ENCODE data around the gene EXT2. TPM values are rescaled to one million over a fixed set of nuclear protein-coding genes. Genes with fewer than 3 reads are reported as not detected.

EXT2 gene
- polyA plus RNA-seq, 1 of the 3 experiments (the other 2 are of a cell fraction) = 92.9 TPM

DNA sequence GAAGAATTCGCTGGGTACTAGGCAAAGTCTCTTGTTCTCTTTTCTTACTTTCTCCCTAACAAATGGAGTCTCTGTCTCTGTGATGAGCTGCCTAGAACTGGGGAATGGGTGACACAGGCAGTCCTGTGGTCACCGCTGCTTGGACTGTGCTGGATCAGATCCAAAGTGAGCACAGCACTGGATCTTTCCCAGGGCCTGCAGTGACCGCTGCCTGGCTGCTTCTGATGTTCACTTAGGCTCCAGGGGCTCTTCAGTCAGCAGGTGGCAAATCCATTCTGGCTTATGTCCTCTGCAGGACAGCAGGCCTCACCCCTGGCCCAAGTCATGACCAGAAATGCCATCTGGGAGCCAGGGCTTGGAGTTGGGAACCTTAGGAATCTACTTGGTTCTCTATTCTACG is 61.5 kb downstream of the EXT2 start:
- Histone ChIP-seq H3K9ac (no peak overlapping the region), H3K4me3 (ENCODE audit: low read depth in 2 of 2, low read length in 1 of 2) (no peak overlapping the region), H3F3A (replicated peaks; ENCODE audit: insufficient read depth) (no peaks in the 10 kb centered on the region), H3K36me3 (replicated peaks in 1 of 2; ENCODE audit: control insufficient read depth in 1 of 2, insufficient read depth in 2 of 2, low read length in 1 of 2) (peaks cover 4 to 11% of the 10 kb centered on the region in 2 experiments), H4K20me1 (ENCODE audit: insufficient read depth) (no peaks in the 10 kb centered on the region), H3K4me1 (ENCODE audit: control insufficient read depth in 1 of 2, insufficient read depth in 2 of 2, low read depth in 1 of 2, low read length in 1 of 2) (no peaks in the 10 kb centered on the region; a peak in 1 of 4 replicates), H3K9me2 (no peaks in the 10 kb centered on the region), H3K79me2 (ENCODE audit: insufficient read depth) (no peaks in the 10 kb centered on the region), H3K9me3 (no peaks in the 10 kb centered on the region), H3K27ac (ENCODE audit: low read depth in 2 of 2, low read length in 1 of 2) (no peak overlapping the region), H3K4me2 (no peak overlapping the region), H2AFZ (ENCODE audit: low read depth) (no peak overlapping the region), H3K27me3 (ENCODE audit: insufficient read depth) (no peaks in the 10 kb centered on the region)
- ChIA-PET POLR2A (no interaction called here), CTCF (interaction anchor here (1.3 kb wide), 1 partner anchor 12 kb away, joined by 3 read pairs; no protein-coding TSS in a partner anchor)
- 81% methylated on average over 2 of the region's 4 CpGs for WGBS (ENCODE audit: low lambda C conversion rate)
- no peak for DNase-seq
- TF ChIP-seq ZBTB33 (IDR thresholded peaks at IDR 0.05; ENCODE audit: borderline replicate concordance, low read depth) (no peak), RXRA (IDR thresholded peaks at IDR 0.05; ENCODE audit: borderline replicate concordance, low read depth) (no peak), RFX5 (IDR thresholded peaks at IDR 0.05; ENCODE audit: low read length) (no peak), GATA2 (CRISPR knock-in tag; IDR thresholded peaks at IDR 0.05) (no peak)
- TF ChIP-seq, protein P1, sequence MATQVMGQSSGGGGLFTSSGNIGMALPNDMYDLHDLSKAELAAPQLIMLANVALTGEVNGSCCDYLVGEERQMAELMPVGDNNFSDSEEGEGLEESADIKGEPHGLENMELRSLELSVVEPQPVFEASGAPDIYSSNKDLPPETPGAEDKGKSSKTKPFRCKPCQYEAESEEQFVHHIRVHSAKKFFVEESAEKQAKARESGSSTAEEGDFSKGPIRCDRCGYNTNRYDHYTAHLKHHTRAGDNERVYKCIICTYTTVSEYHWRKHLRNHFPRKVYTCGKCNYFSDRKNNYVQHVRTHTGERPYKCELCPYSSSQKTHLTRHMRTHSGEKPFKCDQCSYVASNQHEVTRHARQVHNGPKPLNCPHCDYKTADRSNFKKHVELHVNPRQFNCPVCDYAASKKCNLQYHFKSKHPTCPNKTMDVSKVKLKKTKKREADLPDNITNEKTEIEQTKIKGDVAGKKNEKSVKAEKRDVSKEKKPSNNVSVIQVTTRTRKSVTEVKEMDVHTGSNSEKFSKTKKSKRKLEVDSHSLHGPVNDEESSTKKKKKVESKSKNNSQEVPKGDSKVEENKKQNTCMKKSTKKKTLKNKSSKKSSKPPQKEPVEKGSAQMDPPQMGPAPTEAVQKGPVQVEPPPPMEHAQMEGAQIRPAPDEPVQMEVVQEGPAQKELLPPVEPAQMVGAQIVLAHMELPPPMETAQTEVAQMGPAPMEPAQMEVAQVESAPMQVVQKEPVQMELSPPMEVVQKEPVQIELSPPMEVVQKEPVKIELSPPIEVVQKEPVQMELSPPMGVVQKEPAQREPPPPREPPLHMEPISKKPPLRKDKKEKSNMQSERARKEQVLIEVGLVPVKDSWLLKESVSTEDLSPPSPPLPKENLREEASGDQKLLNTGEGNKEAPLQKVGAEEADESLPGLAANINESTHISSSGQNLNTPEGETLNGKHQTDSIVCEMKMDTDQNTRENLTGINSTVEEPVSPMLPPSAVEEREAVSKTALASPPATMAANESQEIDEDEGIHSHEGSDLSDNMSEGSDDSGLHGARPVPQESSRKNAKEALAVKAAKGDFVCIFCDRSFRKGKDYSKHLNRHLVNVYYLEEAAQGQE (IDR thresholded peaks at IDR 0.05; ENCODE audit: low read depth, low read length) = no peak

DNA sequence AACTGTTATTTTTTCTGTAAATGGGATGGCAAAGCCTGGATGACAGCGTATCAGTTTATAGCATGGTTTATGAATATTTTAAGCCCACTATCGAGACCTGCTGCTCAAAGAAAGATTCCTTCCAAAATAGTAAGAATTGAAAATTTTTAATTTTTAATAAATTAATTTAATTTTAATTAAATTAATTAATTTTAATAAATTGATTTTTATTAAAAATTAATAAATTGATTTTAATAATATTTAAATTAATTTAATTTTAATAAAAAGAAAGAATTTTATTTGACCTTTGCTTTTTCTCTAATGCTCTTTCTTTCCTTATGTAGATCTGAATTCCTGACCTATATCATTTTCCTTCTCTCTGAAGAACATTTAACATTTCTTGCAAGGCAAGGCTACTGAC is 62.9 kb downstream of the EXT2 start:
- no peak overlapping the region for H3K4me2 ChIP-seq
- POLR2A ChIA-PET = no interaction called here
- H3K9me3 ChIP-seq = no peaks in the 10 kb centered on the region

More for the DNA sequence above, 62.9 kb downstream of the EXT2 start:
- H3K9me2 ChIP-seq = no peaks in the 10 kb centered on the region
- no peak overlapping the region for H3K9ac ChIP-seq
- no peaks in the 10 kb centered on the region for H3K79me2 ChIP-seq (ENCODE audit: insufficient read depth)
- no peak overlapping the region for H3K4me3 ChIP-seq (ENCODE audit: low read depth in 2 of 2, low read length in 1 of 2)
- no peak overlapping the region for H2AFZ ChIP-seq (ENCODE audit: low read depth)
- no peaks in the 10 kb centered on the region for H3F3A ChIP-seq (replicated peaks; ENCODE audit: insufficient read depth)
- peaks cover 2 to 4% of the 10 kb centered on the region in 2 experiments for H3K36me3 ChIP-seq (replicated peaks in 1 of 2; ENCODE audit: control insufficient read depth in 1 of 2, insufficient read depth in 2 of 2, low read length in 1 of 2)
- DNase-seq = no peak
- H3K27me3 ChIP-seq (ENCODE audit: insufficient read depth) = no peaks in the 10 kb centered on the region
- H3K27ac ChIP-seq (ENCODE audit: low read depth in 2 of 2, low read length in 1 of 2) = no peak overlapping the region
- no peaks in the 10 kb centered on the region for H4K20me1 ChIP-seq (ENCODE audit: insufficient read depth)
- TF ChIP-seq RAD21 (IDR thresholded peaks at IDR 0.05; ENCODE audit: low read length) = no peak
- no peak for TF ChIP-seq SMC3 (IDR thresholded peaks at IDR 0.05; ENCODE audit: low read depth, low read length)
- TF ChIP-seq GATA2 (CRISPR knock-in tag; IDR thresholded peaks at IDR 0.05) = no peak
- no peak for TF ChIP-seq EZH2phosphoT487 (IDR thresholded peaks at IDR 0.05; ENCODE audit: borderline replicate concordance, low read depth)
- WGBS (ENCODE audit: low lambda C conversion rate) = 93% methylated on average over 2 of the region's 2 CpGs
- H3K4me1 ChIP-seq (ENCODE audit: control insufficient read depth in 1 of 2, insufficient read depth in 2 of 2, low read depth in 1 of 2, low read length in 1 of 2) = no peaks in the 10 kb centered on the region; a peak in 1 of 4 replicates
- CTCF ChIA-PET = interaction anchor here (0.8 kb wide), 1 partner anchor 306 kb away, joined by 3 read pairs; no protein-coding TSS in a partner anchor
